ENCODE measurements around the gene THRAP3. TPM values are rescaled to one million over a fixed set of nuclear protein-coding genes. Genes with fewer than 3 reads are reported as not detected.

THRAP3 gene
- total and polyA plus RNA-seq, 2 of the 8 experiments (the other 6 are each of a cell fraction or from before 2014, with no cell fraction given): 40.2 to 183 TPM

- Histone ChIP-seq H4K20me1 (replicated peaks in 1 of 2; ENCODE audit: control insufficient read depth in 1 of 2, insufficient read depth in 2 of 2, low read length in 2 of 2) (peaks cover 2 to 3% of the 10 kb centered on the region in 2 experiments), H3K27me3 (replicated peaks in 1 of 4; ENCODE audit: control insufficient read depth in 3 of 4, extremely low read depth in 1 of 4, insufficient read depth in 3 of 4, low read length in 3 of 4) (no peaks in the 10 kb centered on the region), H4K5ac (ENCODE audit: insufficient read length, low read depth, low read length) (no peak overlapping the region), H2BK20ac (ENCODE audit: low read length) (no peak overlapping the region), H3K4ac (replicated peaks; ENCODE audit: insufficient read length, low read depth, low read length) (no peak overlapping the region), H3K36me3 (ENCODE audit: control insufficient read depth in 2 of 4, insufficient read depth in 4 of 4, low read length in 3 of 4) (peaks cover 4 to 25% (median 8%) of the 10 kb centered on the region in 4 experiments; a peak in 5 of 8 replicates), H3K56ac (replicated peaks; ENCODE audit: insufficient read length, low read depth, low read length) (no peak overlapping the region), H3K18ac (ENCODE audit: extremely low read depth, low read length) (no peak overlapping the region), H3K4me3 (ENCODE audit: extremely low read depth in 1 of 4, insufficient read depth in 2 of 4, low read depth in 3 of 4, low read length in 4 of 4) (no peak overlapping the region), H3K9me3 (ENCODE audit: insufficient read depth in 2 of 2, low read depth in 1 of 2, low read length in 1 of 2) (no peaks in the 10 kb centered on the region), H3K14ac (ENCODE audit: insufficient read length) (no peak overlapping the region), H2BK15ac (ENCODE audit: low read length) (no peak overlapping the region), H3K27ac (ENCODE audit: low read depth, low read length) (no peak overlapping the region), H2BK120ac (replicated peaks; ENCODE audit: low read depth, low read length) (no peak overlapping the region), H2BK5ac (ENCODE audit: low read depth, low read length) (no peak overlapping the region), H2BK12ac (ENCODE audit: low read depth, low read length) (no peak overlapping the region), H3K4me1 (replicated peaks in 1 of 4; ENCODE audit: control insufficient read depth in 3 of 4, insufficient read depth in 4 of 4, low read length in 3 of 4) (no peaks in the 10 kb centered on the region), H3K79me1 (ENCODE audit: low read depth, low read length) (no peaks in the 10 kb centered on the region), H3K4me2 (ENCODE audit: insufficient read depth in 1 of 2, low read depth in 2 of 2, low read length in 2 of 2) (no peak overlapping the region), H3K23ac (ENCODE audit: insufficient read length) (no peak overlapping the region), H2AFZ (ENCODE audit: low read length) (no peak overlapping the region), H4K8ac (ENCODE audit: extremely low read depth, insufficient read depth, low read length) (no peak overlapping the region), H4K91ac (replicated peaks; ENCODE audit: insufficient read length, low read length) (no peak overlapping the region), H3K23me2 (ENCODE audit: low read depth, low read length) (no peaks in the 10 kb centered on the region), H2AK5ac (ENCODE audit: low read depth, low read length) (no peak overlapping the region), H3K79me2 (ENCODE audit: control insufficient read depth in 1 of 2, insufficient read depth in 2 of 2, low read length in 2 of 2) (no peaks in the 10 kb centered on the region), H3K9ac (replicated peaks in 1 of 4; ENCODE audit: extremely low read depth in 1 of 4, low read depth in 3 of 4, low read length in 3 of 4) (no peak overlapping the region)
- CTCF ChIA-PET (ENCODE audit: partially characterized antibody): interaction anchor here (1.1 to 10.0 kb wide), 6 partner anchors 9 to 211 kb away, joined by 3 to 150 read pairs (median 4); no protein-coding TSS in a partner anchor
- POLR2A ChIA-PET (ENCODE audit: partially characterized antibody): interaction anchor here (1.2 to 3.1 kb wide), 3 partner anchors 42 to 56 kb away, joined by 3 to 10 read pairs (median 4); no protein-coding TSS in a partner anchor
- WGBS, 2 experiments (ENCODE audit: extremely low coverage in 1 of 2, insufficient coverage in 1 of 2, insufficient read length in 1 of 2, insufficient replicate concordance in 2 of 2, low coverage in 1 of 2, low lambda C conversion rate in 2 of 2, missing lambda C conversion rate in 1 of 2): 94% methylated on average over 7 of the region's 7 CpGs; no CpG with 5 or more reads in 1 of the 2 experiments
- TF ChIP-seq MAFK (IDR thresholded peaks at IDR 0.05; ENCODE audit: low read depth, low read length): no peak
- TF ChIP-seq TCF12 (IDR thresholded peaks at IDR 0.05; ENCODE audit: low read depth, low read length): no peak
- TF ChIP-seq ATF2 (IDR thresholded peaks at IDR 0.05; ENCODE audit: low read length): no peak
- TF ChIP-seq RXRA (IDR thresholded peaks at IDR 0.05; ENCODE audit: insufficient read depth, low read depth, low read length): no peak
- no peak for TF ChIP-seq JUND (IDR thresholded peaks at IDR 0.05; ENCODE audit: low read length)
- TF ChIP-seq BRCA1 (IDR thresholded peaks at IDR 0.05; ENCODE audit: low read depth, low read length): no peak
- no peak for TF ChIP-seq E2F6 (IDR thresholded peaks at IDR 0.05)
- TF ChIP-seq YY1 (IDR thresholded peaks at IDR 0.05; ENCODE audit: low read depth, low read length): no peak
- TF ChIP-seq JUN (IDR thresholded peaks at IDR 0.05; ENCODE audit: low read depth, low read length): no peak
- DNase-seq (ENCODE audit: low read depth in 1 of 2, low spot score in 2 of 2): no peak
- FAIRE-seq: no peak
Measured at GRCh38 chr1:36345353-36345752, 121.1 kb downstream of the THRAP3 start.

All from H1 (cell line).